HEK293 (cell line): ENCODE measurements around the gene AGT.

Experiments used
- CTCF ChIA-PET: fragments of 350-600 bp; formaldehyde crosslinking; extraction: SDS; loops from one replicate; lab custom pipeline; 2021; ENCODE audit warnings: antibody characterized with exemption; lab: Yijun Ruan, JAX
- POLR2A ChIA-PET: fragments of 300-600 bp; formaldehyde crosslinking; extraction: SDS; loops from one replicate; lab custom pipeline; 2020; ENCODE audit warnings: antibody characterized with exemption, inconsistent platforms; lab: Yijun Ruan, JAX
- H3K27ac ChIP-seq: fragments of 200-500 bp; sonication (Bioruptor generic); 2 replicates; pipeline ENCODE4 v1.5.1; 2014; ENCODE audit warnings: low read depth, low read length, control low read depth, inconsistent platforms; ENCODE audit errors: extremely low read depth
- H3K36me3 ChIP-seq, 2 experiments: fragments of 200-500 bp in 1 of 2; sonication (Bioruptor generic) in 1 of 2; 1 replicate in 1 of 2; 2 replicates in 1 of 2; pipeline ENCODE4 v1.5.1; 2014 to 2017; ENCODE audit warnings: inconsistent platforms in 2 of 2, low read length in 2 of 2; ENCODE audit not compliant: control insufficient read depth in 2 of 2, insufficient read depth in 1 of 2
- H3K4me1 ChIP-seq: fragments of 200-500 bp; sonication (Bioruptor generic); 2 replicates; pipeline ENCODE4 v1.5.1; 2014; ENCODE audit warnings: mild to moderate bottlenecking, low read length, inconsistent platforms; ENCODE audit not compliant: control insufficient read depth, insufficient read depth
- H3K4me3 ChIP-seq: 2 replicates; pipeline ENCODE4 v1.5.1; 2011; ENCODE audit warnings: low read depth, mild to moderate bottlenecking, control low read depth, low read length, moderate library complexity
- H3K9me3 ChIP-seq: fragments of 200-500 bp; sonication (Bioruptor generic); 2 replicates; pipeline ENCODE4 v1.5.1; 2014; ENCODE audit warnings: low read depth, low read length, inconsistent platforms; ENCODE audit not compliant: control insufficient read depth, insufficient read depth
- ATF2 ChIP-seq: fragments of 450-650 bp; formaldehyde crosslinking; IDR thresholded peaks from 2 replicates; pipeline ENCODE4 v1.5.1; 2016; ENCODE audit warnings: missing biosample characterization, missing genetic modification characterization, low read depth
- BCL11A ChIP-seq: fragments of 450-650 bp; formaldehyde crosslinking; IDR thresholded peaks from 2 replicates; pipeline ENCODE4 v1.5.1; 2016; ENCODE audit warnings: low read depth, missing biosample characterization, missing genetic modification characterization
- SALL2 ChIP-seq: fragments of 450-650 bp; formaldehyde crosslinking; IDR thresholded peaks from 2 replicates; pipeline ENCODE4 v1.5.0; 2017; ENCODE audit warnings: missing biosample characterization, mild to moderate bottlenecking, missing genetic modification characterization, borderline replicate concordance
- ZBTB17 ChIP-seq: fragments of 450-650 bp; formaldehyde crosslinking; IDR thresholded peaks from 2 replicates; pipeline ENCODE4 v1.5.1; 2016; ENCODE audit warnings: missing biosample characterization, missing genetic modification characterization
- ZIC2 ChIP-seq: fragments of 450-650 bp; formaldehyde crosslinking; IDR thresholded peaks from 2 replicates; pipeline ENCODE4 v1.5.1; 2016; ENCODE audit warnings: missing biosample characterization, missing genetic modification characterization
- ZNF274 ChIP-seq, 2 experiments: fragments of 200-500 bp in 1 of 2; fragments of 450-650 bp in 1 of 2; sonication (Bioruptor generic) in 1 of 2; formaldehyde crosslinking in 1 of 2; IDR thresholded peaks; 2 replicates each; pipeline versions ENCODE4 v1.5.1 to v1.6.1; 2014 to 2016; ENCODE audit warnings: borderline replicate concordance in 1 of 2, inconsistent platforms in 1 of 2, low read length in 1 of 2, missing biosample characterization in 1 of 2, missing genetic modification characterization in 1 of 2
- ZNF510 ChIP-seq: fragments of 450-650 bp; formaldehyde crosslinking; IDR thresholded peaks from 2 replicates; pipeline ENCODE4 v1.5.1; 2018; ENCODE audit warnings: mild to moderate bottlenecking, missing genetic modification characterization, missing biosample characterization; ENCODE audit not compliant: insufficient replicate concordance
- ZNF544 ChIP-seq: fragments of 450-650 bp; formaldehyde crosslinking; IDR thresholded peaks from 2 replicates; pipeline ENCODE4 v1.5.0; 2017; ENCODE audit warnings: missing biosample characterization, missing genetic modification characterization
- ZNF600 ChIP-seq: fragments of 450-650 bp; formaldehyde crosslinking; IDR thresholded peaks from 2 replicates; pipeline ENCODE4 v1.5.1; 2016; ENCODE audit warnings: missing biosample characterization, missing genetic modification characterization
- ZNF626 ChIP-seq: fragments of 450-650 bp; sonication (Bioruptor Pico); formaldehyde crosslinking; IDR thresholded peaks from 2 replicates; pipeline ENCODE4 v1.5.1; 2018; ENCODE audit warnings: missing biosample characterization, missing genetic modification characterization, inconsistent platforms
- TF ChIP-seq, protein P1 (sequence below): fragments of 450-650 bp; formaldehyde crosslinking; IDR thresholded peaks from 2 replicates; pipeline ENCODE4 v1.5.1; 2016; ENCODE audit warnings: missing biosample characterization, missing genetic modification characterization
- TF ChIP-seq, protein P2 (sequence below): fragments of 450-650 bp; formaldehyde crosslinking; IDR thresholded peaks from 2 replicates; pipeline ENCODE4 v1.5.1; 2017; ENCODE audit warnings: missing biosample characterization, missing genetic modification characterization
- TF ChIP-seq, protein P3 (sequence below): fragments of 450-650 bp; formaldehyde crosslinking; IDR thresholded peaks from 2 replicates; pipeline ENCODE4 v1.5.1; 2016; ENCODE audit warnings: missing biosample characterization, missing genetic modification characterization
- TF ChIP-seq, protein P4 (sequence below): fragments of 450-650 bp; formaldehyde crosslinking; IDR thresholded peaks from 2 replicates; pipeline ENCODE4 v1.5.1; 2016; ENCODE audit warnings: missing biosample characterization, missing genetic modification characterization

Gene AGT

GRCh38 chr1:230746617-230747016 lies 32.7 kb upstream of the AGT start (continued):
- no peak for TF ChIP-seq BCL11A (tag by site-specific recombination)
- TF ChIP-seq, all 188 proteins: peak for 0

DNA sequence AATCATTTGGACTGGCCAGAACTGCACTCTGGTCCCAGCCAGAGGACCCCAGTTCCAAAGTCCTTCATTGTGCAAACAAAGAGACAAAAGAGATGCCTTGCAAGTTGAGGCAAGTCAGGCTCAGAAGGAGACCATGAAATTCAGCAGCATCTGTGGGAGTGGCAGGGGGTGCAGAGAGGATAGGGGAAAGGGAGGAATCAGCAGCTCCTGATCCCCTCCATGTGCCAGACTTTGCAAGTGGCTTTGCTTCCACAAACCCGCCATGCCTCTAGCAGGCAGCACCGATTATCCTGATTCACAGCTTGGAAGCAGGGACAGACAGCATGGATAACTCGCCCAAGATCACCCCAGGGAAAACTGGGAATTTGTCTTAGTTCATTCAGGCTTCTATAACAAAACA lies 31.1 kb upstream of the AGT start:
- CTCF ChIA-PET, result no interaction called here
- no peaks in the 10 kb centered on the region for H3K36me3 ChIP-seq
- TF ChIP-seq, protein P1, sequence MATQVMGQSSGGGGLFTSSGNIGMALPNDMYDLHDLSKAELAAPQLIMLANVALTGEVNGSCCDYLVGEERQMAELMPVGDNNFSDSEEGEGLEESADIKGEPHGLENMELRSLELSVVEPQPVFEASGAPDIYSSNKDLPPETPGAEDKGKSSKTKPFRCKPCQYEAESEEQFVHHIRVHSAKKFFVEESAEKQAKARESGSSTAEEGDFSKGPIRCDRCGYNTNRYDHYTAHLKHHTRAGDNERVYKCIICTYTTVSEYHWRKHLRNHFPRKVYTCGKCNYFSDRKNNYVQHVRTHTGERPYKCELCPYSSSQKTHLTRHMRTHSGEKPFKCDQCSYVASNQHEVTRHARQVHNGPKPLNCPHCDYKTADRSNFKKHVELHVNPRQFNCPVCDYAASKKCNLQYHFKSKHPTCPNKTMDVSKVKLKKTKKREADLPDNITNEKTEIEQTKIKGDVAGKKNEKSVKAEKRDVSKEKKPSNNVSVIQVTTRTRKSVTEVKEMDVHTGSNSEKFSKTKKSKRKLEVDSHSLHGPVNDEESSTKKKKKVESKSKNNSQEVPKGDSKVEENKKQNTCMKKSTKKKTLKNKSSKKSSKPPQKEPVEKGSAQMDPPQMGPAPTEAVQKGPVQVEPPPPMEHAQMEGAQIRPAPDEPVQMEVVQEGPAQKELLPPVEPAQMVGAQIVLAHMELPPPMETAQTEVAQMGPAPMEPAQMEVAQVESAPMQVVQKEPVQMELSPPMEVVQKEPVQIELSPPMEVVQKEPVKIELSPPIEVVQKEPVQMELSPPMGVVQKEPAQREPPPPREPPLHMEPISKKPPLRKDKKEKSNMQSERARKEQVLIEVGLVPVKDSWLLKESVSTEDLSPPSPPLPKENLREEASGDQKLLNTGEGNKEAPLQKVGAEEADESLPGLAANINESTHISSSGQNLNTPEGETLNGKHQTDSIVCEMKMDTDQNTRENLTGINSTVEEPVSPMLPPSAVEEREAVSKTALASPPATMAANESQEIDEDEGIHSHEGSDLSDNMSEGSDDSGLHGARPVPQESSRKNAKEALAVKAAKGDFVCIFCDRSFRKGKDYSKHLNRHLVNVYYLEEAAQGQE (tag by site-specific recombination), result no peak
- TF ChIP-seq ZNF600 (no peak), ZNF510 (tag by site-specific recombination) (no peak), ZBTB17 (tag by site-specific recombination) (no peak), ZNF274 (IDR thresholded peaks at IDR 0.05; ENCODE audit: low read length) (no peak), ZNF274 (tag by site-specific recombination; IDR thresholded peaks at IDR 0.05; ENCODE audit: borderline replicate concordance) (no peak), ZNF626 (no peak), ZNF544 (tag by site-specific recombination) (no peak)
- TF ChIP-seq, protein P2, sequence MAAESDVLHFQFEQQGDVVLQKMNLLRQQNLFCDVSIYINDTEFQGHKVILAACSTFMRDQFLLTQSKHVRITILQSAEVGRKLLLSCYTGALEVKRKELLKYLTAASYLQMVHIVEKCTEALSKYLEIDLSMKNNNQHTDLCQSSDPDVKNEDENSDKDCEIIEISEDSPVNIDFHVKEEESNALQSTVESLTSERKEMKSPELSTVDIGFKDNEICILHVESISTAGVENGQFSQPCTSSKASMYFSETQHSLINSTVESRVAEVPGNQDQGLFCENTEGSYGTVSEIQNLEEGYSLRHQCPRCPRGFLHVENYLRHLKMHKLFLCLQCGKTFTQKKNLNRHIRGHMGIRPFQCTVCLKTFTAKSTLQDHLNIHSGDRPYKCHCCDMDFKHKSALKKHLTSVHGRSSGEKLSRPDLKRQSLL (tag by site-specific recombination), result no peak
- TF ChIP-seq, protein P3, sequence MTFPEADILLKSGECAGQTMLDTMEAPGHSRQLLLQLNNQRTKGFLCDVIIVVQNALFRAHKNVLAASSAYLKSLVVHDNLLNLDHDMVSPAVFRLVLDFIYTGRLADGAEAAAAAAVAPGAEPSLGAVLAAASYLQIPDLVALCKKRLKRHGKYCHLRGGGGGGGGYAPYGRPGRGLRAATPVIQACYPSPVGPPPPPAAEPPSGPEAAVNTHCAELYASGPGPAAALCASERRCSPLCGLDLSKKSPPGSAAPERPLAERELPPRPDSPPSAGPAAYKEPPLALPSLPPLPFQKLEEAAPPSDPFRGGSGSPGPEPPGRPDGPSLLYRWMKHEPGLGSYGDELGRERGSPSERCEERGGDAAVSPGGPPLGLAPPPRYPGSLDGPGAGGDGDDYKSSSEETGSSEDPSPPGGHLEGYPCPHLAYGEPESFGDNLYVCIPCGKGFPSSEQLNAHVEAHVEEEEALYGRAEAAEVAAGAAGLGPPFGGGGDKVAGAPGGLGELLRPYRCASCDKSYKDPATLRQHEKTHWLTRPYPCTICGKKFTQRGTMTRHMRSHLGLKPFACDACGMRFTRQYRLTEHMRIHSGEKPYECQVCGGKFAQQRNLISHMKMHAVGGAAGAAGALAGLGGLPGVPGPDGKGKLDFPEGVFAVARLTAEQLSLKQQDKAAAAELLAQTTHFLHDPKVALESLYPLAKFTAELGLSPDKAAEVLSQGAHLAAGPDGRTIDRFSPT (tag by site-specific recombination), result no peak
- TF ChIP-seq, protein P4, sequence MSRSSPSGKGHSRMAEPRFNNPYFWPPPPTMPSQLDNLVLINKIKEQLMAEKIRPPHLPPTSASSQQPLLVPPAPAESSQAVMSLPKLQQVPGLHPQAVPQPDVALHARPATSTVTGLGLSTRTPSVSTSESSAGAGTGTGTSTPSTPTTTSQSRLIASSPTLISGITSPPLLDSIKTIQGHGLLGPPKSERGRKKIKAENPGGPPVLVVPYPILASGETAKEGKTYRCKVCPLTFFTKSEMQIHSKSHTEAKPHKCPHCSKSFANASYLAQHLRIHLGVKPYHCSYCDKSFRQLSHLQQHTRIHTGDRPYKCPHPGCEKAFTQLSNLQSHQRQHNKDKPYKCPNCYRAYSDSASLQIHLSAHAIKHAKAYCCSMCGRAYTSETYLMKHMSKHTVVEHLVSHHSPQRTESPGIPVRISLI, result no peak
- no peak overlapping the region for H3K4me3 ChIP-seq
- POLR2A ChIA-PET, result no interaction called here
- no peaks in the 10 kb centered on the region for H3K4me1 ChIP-seq
- H3K27ac ChIP-seq, result no peak overlapping the region
- H3K9me3 ChIP-seq, result no peaks in the 10 kb centered on the region

DNA sequence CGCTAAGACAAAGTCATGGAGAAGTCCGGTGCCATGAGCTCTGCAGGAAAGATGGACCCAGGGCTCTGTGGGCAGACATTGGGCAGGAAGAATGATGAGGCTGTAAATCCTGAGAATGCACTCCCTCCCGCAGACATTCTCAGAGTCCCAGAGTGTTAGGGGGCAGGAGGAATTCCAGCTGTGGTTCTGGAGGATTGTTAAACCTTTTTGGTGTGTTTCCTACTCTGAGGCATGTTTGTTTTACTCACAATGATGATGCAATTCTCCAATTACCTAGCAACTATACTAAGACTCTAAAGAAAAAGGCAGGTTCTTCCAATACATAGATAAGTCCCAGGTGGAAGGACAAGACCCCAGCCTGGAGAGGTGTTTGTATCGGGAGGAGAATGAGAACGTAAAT lies 30.5 kb upstream of the AGT start:
- H3K4me3 ChIP-seq, result no peak overlapping the region
- no peak overlapping the region for H3K27ac ChIP-seq
- POLR2A ChIA-PET, result no interaction called here
- H3K36me3 ChIP-seq, result no peaks in the 10 kb centered on the region
- CTCF ChIA-PET, result no interaction called here
- peak; percentile 14; the same call in 1 of the 2 replicates for TF ChIP-seq ATF2
- peak; percentile 43 for TF ChIP-seq ZIC2 (tag by site-specific recombination)
- peak; percentile 36; the same call in 1 of the 2 replicates for TF ChIP-seq ZBTB17 (tag by site-specific recombination)
- no peak for TF ChIP-seq SALL2 (tag by site-specific recombination)
- no peaks in the 10 kb centered on the region for H3K4me1 ChIP-seq
- H3K9me3 ChIP-seq, result no peaks in the 10 kb centered on the region
